Prostate gland (tissue), 2 donors: ENCODE data around the gene OTUB1. TPM values are rescaled to one million over a fixed set of nuclear protein-coding genes. Genes with fewer than 3 reads are reported as not detected.
A peak's percentile ranks its signal among the peaks of the same experiment; 100 is the strongest.
"Not testable (repeated sequence)": the region's sequence is repeated elsewhere in the genome, so short reads cannot be mapped to it uniquely, and the experiment has no call there.

Experiments
- DNase-seq: peaks from one replicate; pipeline ENCODE4 v3.0.0-alpha.2; 2019; ENCODE audit warnings: low spot score
- H3K27ac ChIP-seq, 2 donors: fragments of 200-600 bp; sonication (generic); 2 replicates each; pipeline ENCODE4 v1.5.1; 2017 to 2019
- H3K27me3 ChIP-seq: fragments of 200-600 bp; sonication (generic); replicated peaks from 2 replicates; pipeline ENCODE4 v1.5.1; 2019; ENCODE audit not compliant: insufficient read depth
- H3K36me3 ChIP-seq, 2 donors: fragments of 200-600 bp; sonication (generic); 1 replicate in 1 of 2; 2 replicates in 1 of 2; pipeline versions ENCODE4 v1.5.1 to v1.8.1; 2017 to 2019
- H3K4me1 ChIP-seq: fragments of 200-600 bp; sonication (generic); replicated peaks from 2 replicates; pipeline ENCODE4 v1.5.1; 2019
- H3K4me3 ChIP-seq, 2 donors: fragments of 200-600 bp; sonication (generic); 2 replicates each; pipeline ENCODE4 v1.5.1; 2017 to 2019
- H3K9me3 ChIP-seq: fragments of 200-600 bp; sonication (generic); 2 replicates; pipeline ENCODE4 v1.5.1; 2017
- POLR2A ChIP-seq: fragments of 450-650 bp; IDR thresholded peaks from one replicate; pipeline ENCODE4 v1.6.1; 2016; ENCODE audit warnings: antibody characterized with exemption, mild to moderate bottlenecking
- POLR2AphosphoS5 ChIP-seq: sonication (generic); formaldehyde crosslinking; IDR thresholded peaks from one replicate; pipeline ENCODE4 v1.6.1; 2017; ENCODE audit warnings: antibody characterized with exemption
- WGBS: methylation state at CpG from one replicate; pipeline ENCODE4 v1.1.5; 2018; 5-methylcytosine and 5-hydroxymethylcytosine counted together
- intact Hi-C: fragments of 100-400 bp; cut with DNase I; formaldehyde crosslinking; loops from one replicate; pipeline ENCODE4 v1.14.2; 2022
- total RNA-seq, 2 donors: library from RNA; depleted of rRNA; stranded (reverse); fragments of >200 nt; gene quantifications; one replicate each; pipeline ENCODE4 v1.1.0, GENCODE V29; 2016
- TF ChIP-seq, protein P1 (sequence below), 4 experiments: fragments of 200-600 bp in 2 of 4; fragments of 450-650 bp in 2 of 4; sonication (generic) in 2 of 4; IDR thresholded peaks; 1 replicate in 3 of 4; 2 replicates in 1 of 4; pipeline ENCODE4 v1.5.1; 2016 to 2019; ENCODE audit warnings: antibody characterized with exemption in 4 of 4, mild to moderate bottlenecking in 2 of 4, moderate library complexity in 2 of 4

Gene OTUB1
- total RNA-seq, 2 donors from 2014 or later: 79.6 to 118 TPM

- WGBS: 47% methylated on average over 20 of the region's 20 CpGs
- TF ChIP-seq, protein P1, sequence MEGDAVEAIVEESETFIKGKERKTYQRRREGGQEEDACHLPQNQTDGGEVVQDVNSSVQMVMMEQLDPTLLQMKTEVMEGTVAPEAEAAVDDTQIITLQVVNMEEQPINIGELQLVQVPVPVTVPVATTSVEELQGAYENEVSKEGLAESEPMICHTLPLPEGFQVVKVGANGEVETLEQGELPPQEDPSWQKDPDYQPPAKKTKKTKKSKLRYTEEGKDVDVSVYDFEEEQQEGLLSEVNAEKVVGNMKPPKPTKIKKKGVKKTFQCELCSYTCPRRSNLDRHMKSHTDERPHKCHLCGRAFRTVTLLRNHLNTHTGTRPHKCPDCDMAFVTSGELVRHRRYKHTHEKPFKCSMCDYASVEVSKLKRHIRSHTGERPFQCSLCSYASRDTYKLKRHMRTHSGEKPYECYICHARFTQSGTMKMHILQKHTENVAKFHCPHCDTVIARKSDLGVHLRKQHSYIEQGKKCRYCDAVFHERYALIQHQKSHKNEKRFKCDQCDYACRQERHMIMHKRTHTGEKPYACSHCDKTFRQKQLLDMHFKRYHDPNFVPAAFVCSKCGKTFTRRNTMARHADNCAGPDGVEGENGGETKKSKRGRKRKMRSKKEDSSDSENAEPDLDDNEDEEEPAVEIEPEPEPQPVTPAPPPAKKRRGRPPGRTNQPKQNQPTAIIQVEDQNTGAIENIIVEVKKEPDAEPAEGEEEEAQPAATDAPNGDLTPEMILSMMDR (IDR thresholded peaks at IDR 0.05): no peak
- TF ChIP-seq POLR2AphosphoS5: no peak
- TF ChIP-seq POLR2A: no peak
- Histone ChIP-seq H3K27me3 (no peaks in the 10 kb centered on the region), H3K9me3 (no peaks in the 10 kb centered on the region), H3K4me1 (no peaks in the 10 kb centered on the region), H3K27ac (peak overlapping the region; percentile 28 to 40), H3K4me3 (no peak overlapping the region), H3K36me3 (peaks cover 0 to 7% of the 10 kb centered on the region in 2 donors)
- intact Hi-C loops: no loop called here
- peak; percentile 34 for DNase-seq
These were observed 34.3 kb upstream of the OTUB1 start for GRCh38 chr11:63951779-63952536.

- WGBS: 58% methylated on average over 4 of the region's 4 CpGs
- TF ChIP-seq POLR2AphosphoS5 (no peak), POLR2A (no peak)
- TF ChIP-seq, protein P1 (IDR thresholded peaks at IDR 0.05): no peak
- H3K4me3 ChIP-seq: no peak overlapping the region
These were observed 33.7 kb upstream of the OTUB1 start for GRCh38 chr11:63952570-63952969.

GRCh38 chr11:63958008-63958407, 28.2 kb upstream of the OTUB1 start:
- H3K4me3 ChIP-seq: no peak overlapping the region
- intact Hi-C loops: no loop called here
- no peaks in the 10 kb centered on the region for H3K4me1 ChIP-seq
- H3K27ac ChIP-seq: no peak overlapping the region
- 60% methylated on average over 5 of the region's 5 CpGs for WGBS
- H3K36me3 ChIP-seq: peaks cover 0 to 7% of the 10 kb centered on the region in 2 donors
- H3K27me3 ChIP-seq: no peaks in the 10 kb centered on the region
- TF ChIP-seq POLR2AphosphoS5 (no peak), POLR2A (no peak)
- TF ChIP-seq, protein P1 (IDR thresholded peaks at IDR 0.05): no peak
- H3K9me3 ChIP-seq: no peaks in the 10 kb centered on the region
- no peak for DNase-seq

More at GRCh38 chr11:63952570-63952969, 33.7 kb upstream of the OTUB1 start:
- Histone ChIP-seq H3K36me3 (peaks cover 0 to 7% of the 10 kb centered on the region in 2 donors), H3K27ac (peak overlapping the region; percentile 28 to 40), H3K9me3 (no peaks in the 10 kb centered on the region), H3K27me3 (no peaks in the 10 kb centered on the region), H3K4me1 (no peaks in the 10 kb centered on the region)
- DNase-seq: peak; percentile 20
- intact Hi-C loops: no loop called here

DNA sequence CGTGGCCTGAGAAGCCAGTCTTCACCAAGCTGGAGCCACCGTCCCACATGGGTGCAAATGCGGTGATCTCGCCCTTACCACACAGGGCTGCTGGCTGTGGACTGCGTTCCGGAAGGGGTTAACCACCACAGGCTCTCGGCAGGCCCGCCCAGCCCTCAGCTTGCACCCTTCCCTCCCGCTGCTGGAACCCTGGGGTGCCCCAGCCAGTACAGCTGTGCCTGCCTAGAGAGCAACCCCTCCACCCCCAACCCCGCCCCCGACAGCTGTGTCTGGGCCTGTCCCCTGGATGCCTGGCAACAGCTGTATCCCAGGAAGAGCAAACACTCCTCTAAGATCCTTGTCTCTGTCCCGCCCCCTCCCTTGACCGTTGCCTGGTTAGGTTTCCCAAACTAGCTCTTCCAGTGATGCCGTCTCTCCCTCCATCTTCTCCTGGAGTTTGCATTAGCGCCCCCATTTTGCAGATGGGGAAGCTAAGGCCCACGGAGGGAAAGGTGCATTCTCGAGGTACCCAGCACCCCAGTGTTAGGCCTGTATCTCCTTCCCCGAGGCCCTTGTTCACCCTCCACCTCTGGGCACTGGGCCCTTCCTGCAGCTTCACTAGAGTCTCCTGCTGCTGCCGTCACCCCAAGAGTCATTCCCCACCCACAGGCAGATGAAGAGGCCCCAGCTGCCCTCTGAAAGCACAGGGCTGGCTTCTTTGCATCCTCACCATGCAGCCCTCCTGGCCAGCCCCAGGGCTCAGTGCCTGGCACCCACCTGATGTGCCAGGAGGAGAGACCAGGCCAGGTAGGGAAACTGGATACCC, 24.4 kb upstream of the OTUB1 start:
- Histone ChIP-seq H3K4me1 (no peaks in the 10 kb centered on the region), H3K27me3 (no peaks in the 10 kb centered on the region), H3K4me3 (no peak overlapping the region), H3K27ac (no peak overlapping the region), H3K9me3 (no peaks in the 10 kb centered on the region), H3K36me3 (no peaks in the 10 kb centered on the region)
- peak; percentile 62 for DNase-seq
- intact Hi-C loops: no loop called here
- no peak for TF ChIP-seq POLR2A
- TF ChIP-seq, protein P1 (IDR thresholded peaks at IDR 0.05): no peak
- no peak for TF ChIP-seq POLR2AphosphoS5
- WGBS: 28% methylated on average over 18 of the region's 19 CpGs

- H3K4me3 ChIP-seq, H3K9me3 ChIP-seq, intact Hi-C loops, H3K27me3 ChIP-seq, H3K4me1 ChIP-seq, DNase-seq, H3K36me3 ChIP-seq, H3K27ac ChIP-seq: not testable (repeated sequence)
- WGBS: 97% methylated on average over 4 of the region's 4 CpGs
These were observed 22.3 kb upstream of the OTUB1 start for GRCh38 chr11:63963895-63964294.
